HUES48 (cell line): ENCODE results near the gene IGLL1.
"Not testable (repeated sequence)": the region's sequence is repeated elsewhere in the genome, so short reads cannot be mapped to it uniquely, and the experiment has no call there.

Source experiments
- H3K27ac ChIP-seq: one replicate; pipeline ENCODE4 v1.7.0; 2013; ENCODE audit warnings: low read depth, low read length, inconsistent platforms
- H3K27me3 ChIP-seq: 2 replicates; pipeline ENCODE4 v1.6.1; 2013; ENCODE audit warnings: mild to moderate bottlenecking, low read length; ENCODE audit not compliant: control insufficient read depth, insufficient read depth
- H3K36me3 ChIP-seq: 2 replicates; pipeline ENCODE4 v1.6.1; 2013; ENCODE audit warnings: low read length; ENCODE audit not compliant: control insufficient read depth, insufficient read depth
- H3K4me1 ChIP-seq: 2 replicates; pipeline ENCODE4 v1.6.1; 2013; ENCODE audit warnings: mild to moderate bottlenecking, low read length; ENCODE audit not compliant: control insufficient read depth, insufficient read depth
- H3K4me3 ChIP-seq: 2 replicates; pipeline ENCODE4 v1.5.1; 2013; ENCODE audit warnings: mild to moderate bottlenecking, low read depth, low read length
- H3K9ac ChIP-seq: 2 replicates; pipeline ENCODE4 v1.6.1; 2013; ENCODE audit warnings: mild to moderate bottlenecking, low read depth, low read length, moderate library complexity
- H3K9me3 ChIP-seq: 2 replicates; pipeline ENCODE4 v1.6.1; 2013; ENCODE audit warnings: low read length; ENCODE audit not compliant: control insufficient read depth, insufficient read depth

IGLL1 gene

GRCh38 chr22:23561025-23561510 is 19.0 kb downstream of the IGLL1 start:
- peaks cover 15% of the 10 kb centered on the region for H3K27me3 ChIP-seq
- H3K9me3 ChIP-seq, H3K4me3 ChIP-seq, H3K4me1 ChIP-seq, H3K27ac ChIP-seq, H3K36me3 ChIP-seq, H3K9ac ChIP-seq: not testable (repeated sequence)

GRCh38 chr22:23560215-23560614 is 19.9 kb downstream of the IGLL1 start:
- not testable (repeated sequence) for H3K27ac ChIP-seq, H3K4me3 ChIP-seq, H3K36me3 ChIP-seq, H3K9ac ChIP-seq, H3K27me3 ChIP-seq, H3K9me3 ChIP-seq, H3K4me1 ChIP-seq

GRCh38 chr22:23557467-23557866 is 22.6 kb downstream of the IGLL1 start:
- H3K4me1 ChIP-seq, result no peaks in the 10 kb centered on the region

GRCh38 chr22:23557036-23557435 is 23.1 kb downstream of the IGLL1 start:
- Histone ChIP-seq H3K36me3 (no peaks in the 10 kb centered on the region), H3K4me3 (no peak overlapping the region), H3K4me1 (no peaks in the 10 kb centered on the region), H3K27me3 (no peaks in the 10 kb centered on the region; the same call in 1 of the 2 replicates), H3K27ac (no peak overlapping the region), H3K9ac (no peak overlapping the region), H3K9me3 (no peaks in the 10 kb centered on the region)

More at GRCh38 chr22:23557467-23557866, 22.6 kb downstream of the IGLL1 start:
- no peak overlapping the region for H3K4me3 ChIP-seq
- H3K9ac ChIP-seq, result no peak overlapping the region
- no peaks in the 10 kb centered on the region; the same call in 1 of the 2 replicates for H3K27me3 ChIP-seq
- no peak overlapping the region for H3K27ac ChIP-seq
- no peaks in the 10 kb centered on the region for H3K9me3 ChIP-seq
- no peaks in the 10 kb centered on the region for H3K36me3 ChIP-seq

- Histone ChIP-seq H3K4me3 (no peak overlapping the region), H3K27ac (no peak overlapping the region), H3K36me3 (no peaks in the 10 kb centered on the region), H3K27me3 (no peaks in the 10 kb centered on the region; the same call in 1 of the 2 replicates), H3K9ac (no peak overlapping the region), H3K9me3 (no peaks in the 10 kb centered on the region; the same call in 1 of the 2 replicates), H3K4me1 (no peaks in the 10 kb centered on the region)
Measured at GRCh38 chr22:23556026-23556620, 24.0 kb downstream of the IGLL1 start.

- Histone ChIP-seq H3K4me3 (no peak overlapping the region), H3K27me3 (no peaks in the 10 kb centered on the region; the same call in 1 of the 2 replicates), H3K9ac (no peak overlapping the region), H3K4me1 (no peaks in the 10 kb centered on the region), H3K36me3 (no peaks in the 10 kb centered on the region), H3K9me3 (no peaks in the 10 kb centered on the region; the same call in 1 of the 2 replicates), H3K27ac (no peak overlapping the region)
Measured at GRCh38 chr22:23555118-23555517, 25.0 kb downstream of the IGLL1 start.

GRCh38 chr22:23553924-23554870 is 25.9 kb downstream of the IGLL1 start:
- Histone ChIP-seq H3K9ac (no peak overlapping the region), H3K36me3 (no peaks in the 10 kb centered on the region), H3K4me3 (no peak overlapping the region), H3K4me1 (no peaks in the 10 kb centered on the region), H3K27me3 (no peaks in the 10 kb centered on the region; the same call in 1 of the 2 replicates), H3K9me3 (no peaks in the 10 kb centered on the region; the same call in 1 of the 2 replicates), H3K27ac (no peak overlapping the region)

GRCh38 chr22:23553438-23553837 is 26.7 kb downstream of the IGLL1 start:
- no peak overlapping the region for H3K4me3 ChIP-seq
- no peak overlapping the region for H3K9ac ChIP-seq
- H3K36me3 ChIP-seq, result no peaks in the 10 kb centered on the region
- H3K27me3 ChIP-seq, result no peaks in the 10 kb centered on the region; the same call in 1 of the 2 replicates
- no peak overlapping the region for H3K27ac ChIP-seq
- H3K4me1 ChIP-seq, result no peaks in the 10 kb centered on the region
- H3K9me3 ChIP-seq, result no peaks in the 10 kb centered on the region; the same call in 1 of the 2 replicates

- Histone ChIP-seq H3K27me3 (no peaks in the 10 kb centered on the region; the same call in 1 of the 2 replicates), H3K9ac (no peak overlapping the region), H3K27ac (no peak overlapping the region), H3K4me3 (no peak overlapping the region), H3K9me3 (no peaks in the 10 kb centered on the region; the same call in 1 of the 2 replicates), H3K4me1 (no peaks in the 10 kb centered on the region), H3K36me3 (no peaks in the 10 kb centered on the region)
Measured at GRCh38 chr22:23552573-23552972, 27.5 kb downstream of the IGLL1 start.

- Histone ChIP-seq H3K27me3 (no peaks in the 10 kb centered on the region; the same call in 1 of the 2 replicates), H3K4me1 (no peaks in the 10 kb centered on the region), H3K4me3 (no peak overlapping the region), H3K9ac (no peak overlapping the region), H3K27ac (no peak overlapping the region), H3K9me3 (peaks cover 2% of the 10 kb centered on the region; the same call in 1 of the 2 replicates), H3K36me3 (no peaks in the 10 kb centered on the region)
Measured at GRCh38 chr22:23551385-23551784, 28.7 kb downstream of the IGLL1 start.
